ENCODE measurements around the gene MB.

MB gene

DNA sequence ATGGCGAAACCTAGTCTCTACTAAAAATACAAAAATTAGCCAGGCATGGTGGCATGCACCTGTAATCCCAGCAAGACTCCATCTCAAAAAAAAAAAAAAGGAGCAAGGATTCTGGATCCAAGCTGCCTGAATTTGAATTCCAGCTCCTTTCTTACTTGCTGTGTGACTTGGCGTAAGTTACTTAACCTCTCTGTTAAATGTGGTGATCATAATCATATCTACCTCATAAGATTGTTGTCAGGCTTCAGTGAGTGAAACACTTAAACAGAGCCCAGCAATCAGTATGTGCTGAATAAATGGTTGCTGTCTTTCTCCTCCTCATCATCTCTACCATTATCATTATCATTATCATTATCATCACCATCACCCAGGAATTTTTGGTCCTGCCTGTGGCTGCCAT, 2.7 kb downstream of the MB start (continued):
- TF ChIP-seq, protein P1, sequence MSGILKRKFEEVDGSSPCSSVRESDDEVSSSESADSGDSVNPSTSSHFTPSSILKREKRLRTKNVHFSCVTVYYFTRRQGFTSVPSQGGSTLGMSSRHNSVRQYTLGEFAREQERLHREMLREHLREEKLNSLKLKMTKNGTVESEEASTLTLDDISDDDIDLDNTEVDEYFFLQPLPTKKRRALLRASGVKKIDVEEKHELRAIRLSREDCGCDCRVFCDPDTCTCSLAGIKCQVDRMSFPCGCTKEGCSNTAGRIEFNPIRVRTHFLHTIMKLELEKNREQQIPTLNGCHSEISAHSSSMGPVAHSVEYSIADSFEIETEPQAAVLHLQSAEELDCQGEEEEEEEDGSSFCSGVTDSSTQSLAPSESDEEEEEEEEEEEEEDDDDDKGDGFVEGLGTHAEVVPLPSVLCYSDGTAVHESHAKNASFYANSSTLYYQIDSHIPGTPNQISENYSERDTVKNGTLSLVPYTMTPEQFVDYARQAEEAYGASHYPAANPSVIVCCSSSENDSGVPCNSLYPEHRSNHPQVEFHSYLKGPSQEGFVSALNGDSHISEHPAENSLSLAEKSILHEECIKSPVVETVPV (CRISPR knock-in tag; IDR thresholded peaks at IDR 0.05) = no peak
- TF ChIP-seq TCF4 (CRISPR knock-in tag; IDR thresholded peaks at IDR 0.05; ENCODE audit: borderline replicate concordance) (no peak), SNAI2 (CRISPR knock-in tag; IDR thresholded peaks at IDR 0.05) (no peak), RARB (CRISPR knock-in tag; IDR thresholded peaks at IDR 0.05) (no peak), BACH2 (CRISPR knock-in tag; IDR thresholded peaks at IDR 0.05; ENCODE audit: borderline replicate concordance) (no peak)

- no peak for ATAC-seq
Observed at GRCh38 chr22:35612903-35613302, 4.2 kb downstream of the MB start.

DNA sequence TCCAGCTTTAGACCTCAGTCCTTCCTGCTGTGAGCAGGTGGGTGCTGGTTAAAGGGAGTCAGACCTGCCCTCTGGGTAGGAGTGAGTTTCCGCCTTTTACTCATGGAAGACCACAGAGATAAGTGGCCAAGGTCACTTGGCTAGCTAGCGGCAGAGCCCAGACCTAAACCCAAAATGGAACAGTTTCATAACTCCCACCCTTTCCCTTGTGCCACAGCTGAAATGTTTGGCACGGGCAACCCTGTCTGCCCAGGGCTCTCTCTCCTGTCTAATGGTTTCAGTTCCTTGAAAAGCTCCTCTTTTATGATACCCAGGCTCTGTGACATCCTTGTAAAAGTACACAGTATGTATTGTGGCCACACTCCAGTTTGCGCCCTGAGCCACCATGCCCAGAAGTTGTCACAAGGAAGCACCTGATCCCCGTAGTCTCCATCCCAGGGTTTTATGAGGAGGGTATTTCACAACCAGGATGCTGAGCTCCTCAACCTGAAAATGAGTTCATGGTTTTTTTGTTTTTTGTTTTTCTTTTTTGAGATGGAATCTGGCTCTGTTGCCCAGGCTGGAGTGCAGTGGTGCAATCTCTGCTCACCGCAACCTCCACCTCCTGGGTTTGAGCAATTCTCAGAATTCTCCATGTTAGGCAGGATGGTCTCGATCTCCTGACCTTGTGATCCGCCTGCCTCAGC, 5.1 kb downstream of the MB start:
- TF ChIP-seq, protein P1 (CRISPR knock-in tag; IDR thresholded peaks at IDR 0.05) = no peak
- no peak for TF ChIP-seq ZNF565 (CRISPR knock-in tag; conservative IDR thresholded peaks at IDR 0.05; ENCODE audit: low read depth)
- TF ChIP-seq ZC3H10 (CRISPR knock-in tag; IDR thresholded peaks at IDR 0.05) = no peak
- TF ChIP-seq RARB (CRISPR knock-in tag; IDR thresholded peaks at IDR 0.05) = no peak
- no peak for TF ChIP-seq ZFP30 (CRISPR knock-in tag; IDR thresholded peaks at IDR 0.05)
- TF ChIP-seq TCF4 (CRISPR knock-in tag; IDR thresholded peaks at IDR 0.05; ENCODE audit: borderline replicate concordance) = no peak
- ATAC-seq = no peak

More at GRCh38 chr22:35612903-35613302, 4.2 kb downstream of the MB start:
- TF ChIP-seq ESRRG (CRISPR knock-in tag; IDR thresholded peaks at IDR 0.05) (no peak), ZFP3 (CRISPR knock-in tag; IDR thresholded peaks at IDR 0.05) (no peak), TCF4 (CRISPR knock-in tag; IDR thresholded peaks at IDR 0.05; ENCODE audit: borderline replicate concordance) (no peak), TOX (CRISPR knock-in tag; IDR thresholded peaks at IDR 0.05; ENCODE audit: borderline replicate concordance) (no peak)
- TF ChIP-seq, protein P2, sequence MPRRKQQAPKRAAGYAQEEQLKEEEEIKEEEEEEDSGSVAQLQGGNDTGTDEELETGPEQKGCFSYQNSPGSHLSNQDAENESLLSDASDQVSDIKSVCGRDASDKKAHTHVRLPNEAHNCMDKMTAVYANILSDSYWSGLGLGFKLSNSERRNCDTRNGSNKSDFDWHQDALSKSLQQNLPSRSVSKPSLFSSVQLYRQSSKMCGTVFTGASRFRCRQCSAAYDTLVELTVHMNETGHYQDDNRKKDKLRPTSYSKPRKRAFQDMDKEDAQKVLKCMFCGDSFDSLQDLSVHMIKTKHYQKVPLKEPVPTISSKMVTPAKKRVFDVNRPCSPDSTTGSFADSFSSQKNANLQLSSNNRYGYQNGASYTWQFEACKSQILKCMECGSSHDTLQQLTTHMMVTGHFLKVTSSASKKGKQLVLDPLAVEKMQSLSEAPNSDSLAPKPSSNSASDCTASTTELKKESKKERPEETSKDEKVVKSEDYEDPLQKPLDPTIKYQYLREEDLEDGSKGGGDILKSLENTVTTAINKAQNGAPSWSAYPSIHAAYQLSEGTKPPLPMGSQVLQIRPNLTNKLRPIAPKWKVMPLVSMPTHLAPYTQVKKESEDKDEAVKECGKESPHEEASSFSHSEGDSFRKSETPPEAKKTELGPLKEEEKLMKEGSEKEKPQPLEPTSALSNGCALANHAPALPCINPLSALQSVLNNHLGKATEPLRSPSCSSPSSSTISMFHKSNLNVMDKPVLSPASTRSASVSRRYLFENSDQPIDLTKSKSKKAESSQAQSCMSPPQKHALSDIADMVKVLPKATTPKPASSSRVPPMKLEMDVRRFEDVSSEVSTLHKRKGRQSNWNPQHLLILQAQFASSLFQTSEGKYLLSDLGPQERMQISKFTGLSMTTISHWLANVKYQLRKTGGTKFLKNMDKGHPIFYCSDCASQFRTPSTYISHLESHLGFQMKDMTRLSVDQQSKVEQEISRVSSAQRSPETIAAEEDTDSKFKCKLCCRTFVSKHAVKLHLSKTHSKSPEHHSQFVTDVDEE (CRISPR knock-in tag; IDR thresholded peaks at IDR 0.05) = no peak
- TF ChIP-seq, protein P1 (CRISPR knock-in tag; IDR thresholded peaks at IDR 0.05) = no peak
- TF ChIP-seq, protein P3, sequence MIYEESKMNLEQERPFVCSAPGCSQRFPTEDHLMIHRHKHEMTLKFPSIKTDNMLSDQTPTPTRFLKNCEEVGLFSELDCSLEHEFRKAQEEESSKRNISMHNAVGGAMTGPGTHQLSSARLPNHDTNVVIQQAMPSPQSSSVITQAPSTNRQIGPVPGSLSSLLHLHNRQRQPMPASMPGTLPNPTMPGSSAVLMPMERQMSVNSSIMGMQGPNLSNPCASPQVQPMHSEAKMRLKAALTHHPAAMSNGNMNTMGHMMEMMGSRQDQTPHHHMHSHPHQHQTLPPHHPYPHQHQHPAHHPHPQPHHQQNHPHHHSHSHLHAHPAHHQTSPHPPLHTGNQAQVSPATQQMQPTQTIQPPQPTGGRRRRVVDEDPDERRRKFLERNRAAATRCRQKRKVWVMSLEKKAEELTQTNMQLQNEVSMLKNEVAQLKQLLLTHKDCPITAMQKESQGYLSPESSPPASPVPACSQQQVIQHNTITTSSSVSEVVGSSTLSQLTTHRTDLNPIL (CRISPR knock-in tag; IDR thresholded peaks at IDR 0.05; ENCODE audit: low read depth) = no peak

DNA sequence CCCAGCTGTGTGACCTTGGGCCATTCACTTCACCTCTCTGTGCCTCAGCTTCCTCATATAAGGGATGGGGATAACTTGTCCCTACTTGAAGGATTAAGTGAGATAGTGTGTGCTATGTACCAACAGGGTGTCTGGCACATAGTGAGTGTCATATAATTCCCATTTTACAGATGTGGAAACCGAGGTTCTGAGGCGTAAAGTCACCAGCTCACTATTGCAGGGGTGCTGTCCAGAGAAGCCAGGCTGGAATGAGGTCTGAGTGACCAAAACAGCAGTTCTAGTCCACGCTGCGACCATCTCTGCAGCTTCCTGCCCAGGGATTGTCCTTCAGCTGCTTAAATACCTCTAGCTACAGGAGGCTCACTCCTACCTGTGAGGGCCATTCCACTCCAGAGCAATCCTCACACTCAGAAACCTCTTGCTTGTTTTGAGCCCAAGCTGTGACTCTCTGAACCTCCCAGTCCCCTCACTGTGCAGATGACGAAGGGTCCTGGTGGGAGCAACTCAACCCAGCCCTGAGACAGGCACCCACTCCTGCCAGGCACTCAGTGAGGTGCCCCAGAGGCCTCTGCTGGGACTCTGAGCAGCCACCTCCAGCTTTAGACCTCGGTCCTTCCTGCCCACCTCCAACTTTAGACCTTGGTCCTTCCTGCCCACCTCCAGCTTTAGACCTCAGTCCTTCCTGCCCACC, 5.8 kb downstream of the MB start:
- no peak for ATAC-seq
- TF ChIP-seq ESRRG (CRISPR knock-in tag; IDR thresholded peaks at IDR 0.05) (no peak), CSDC2 (CRISPR knock-in tag; IDR thresholded peaks at IDR 0.05) (no peak), TOX (CRISPR knock-in tag; IDR thresholded peaks at IDR 0.05; ENCODE audit: borderline replicate concordance) (no peak), PPARA (CRISPR knock-in tag; IDR thresholded peaks at IDR 0.05; ENCODE audit: borderline replicate concordance) (no peak), SNAI2 (CRISPR knock-in tag; IDR thresholded peaks at IDR 0.05) (no peak), BACH2 (CRISPR knock-in tag; IDR thresholded peaks at IDR 0.05; ENCODE audit: borderline replicate concordance) (no peak), ZFP30 (CRISPR knock-in tag; IDR thresholded peaks at IDR 0.05) (no peak), ZFP3 (CRISPR knock-in tag; IDR thresholded peaks at IDR 0.05) (no peak), ZNF70 (CRISPR knock-in tag; IDR thresholded peaks at IDR 0.05) (no peak), ZNF8 (CRISPR knock-in tag; IDR thresholded peaks at IDR 0.05) (no peak)
- TF ChIP-seq, protein P3 (CRISPR knock-in tag; IDR thresholded peaks at IDR 0.05; ENCODE audit: low read depth) = no peak
- TF ChIP-seq, protein P1 (CRISPR knock-in tag; IDR thresholded peaks at IDR 0.05) = no peak
- TF ChIP-seq, protein P2 (CRISPR knock-in tag; IDR thresholded peaks at IDR 0.05) = no peak

Data from SK-N-SH treated with all-trans-retinoic acid at 6 μM for 48 hours (cell line).